Mononuclear cell (primary cell): Measurements from ENCODE around the gene TMEM135. TPM values are rescaled to one million over a fixed set of nuclear protein-coding genes. Genes with fewer than 3 reads are reported as not detected.

Experiments
- H3K27me3 ChIP-seq: 2 replicates; pipeline ENCODE4 v1.6.0; 2011; ENCODE audit warnings: low read length, control low read depth; ENCODE audit not compliant: insufficient read depth
- H3K4me1 ChIP-seq: 2 replicates; pipeline ENCODE4 v1.5.1; 2011; ENCODE audit warnings: mild to moderate bottlenecking, low read length, control low read depth; ENCODE audit not compliant: insufficient read depth
- H3K4me3 ChIP-seq: 2 replicates; pipeline ENCODE4 v1.5.1; 2011; ENCODE audit warnings: mild to moderate bottlenecking, low read length, moderate library complexity
- H3K9me3 ChIP-seq: 2 replicates; pipeline ENCODE4 v1.5.1; 2011; ENCODE audit warnings: low read depth, mild to moderate bottlenecking, control low read depth, low read length
- total RNA-seq: library from RNA; depleted of rRNA; stranded (reverse); fragments of >200 nt; gene quantifications from one replicate; pipeline ENCODE4 v1.2.3, GENCODE V29; 2012

TMEM135 gene
- total RNA-seq, 1 donor = 10.6 TPM

- no peaks in the 10 kb centered on the region for H3K9me3 ChIP-seq
These were observed 248.6 kb downstream of the TMEM135 start for GRCh38 chr11:87286338-87286737.

DNA sequence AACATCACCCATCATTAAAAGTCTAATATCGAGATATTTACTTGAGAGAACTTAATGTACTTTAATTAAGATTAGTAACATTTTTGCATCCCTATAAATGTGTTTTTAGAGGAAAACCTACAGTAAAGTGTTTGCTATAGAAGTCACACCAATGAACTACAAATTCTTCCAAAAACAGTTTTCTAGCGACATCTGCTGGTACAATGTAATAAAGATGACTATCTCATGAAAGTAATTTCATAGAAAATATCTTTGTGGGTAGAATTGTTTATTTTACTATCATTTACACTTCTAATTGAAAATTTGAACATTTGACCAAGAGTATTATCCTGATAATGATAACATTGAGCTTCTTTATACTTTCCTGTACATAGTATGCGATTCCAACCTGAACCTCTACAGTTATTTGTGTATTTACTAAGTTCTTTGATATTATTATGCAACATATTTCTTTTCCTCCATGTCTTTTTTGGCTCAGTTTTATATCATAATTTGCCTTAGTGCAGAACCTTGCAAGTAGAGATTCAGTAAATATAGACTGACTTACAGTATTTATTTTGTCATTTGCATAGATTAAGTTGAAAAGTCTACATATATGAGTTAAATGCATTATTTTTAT is 252.7 kb downstream of the TMEM135 start:
- H3K4me3 ChIP-seq = no peak overlapping the region
- H3K9me3 ChIP-seq = no peaks in the 10 kb centered on the region
- H3K4me1 ChIP-seq = no peaks in the 10 kb centered on the region
- no peaks in the 10 kb centered on the region for H3K27me3 ChIP-seq

More at GRCh38 chr11:87286338-87286737, 248.6 kb downstream of the TMEM135 start:
- H3K4me1 ChIP-seq = no peaks in the 10 kb centered on the region
- H3K27me3 ChIP-seq = no peaks in the 10 kb centered on the region
- no peak overlapping the region for H3K4me3 ChIP-seq

DNA sequence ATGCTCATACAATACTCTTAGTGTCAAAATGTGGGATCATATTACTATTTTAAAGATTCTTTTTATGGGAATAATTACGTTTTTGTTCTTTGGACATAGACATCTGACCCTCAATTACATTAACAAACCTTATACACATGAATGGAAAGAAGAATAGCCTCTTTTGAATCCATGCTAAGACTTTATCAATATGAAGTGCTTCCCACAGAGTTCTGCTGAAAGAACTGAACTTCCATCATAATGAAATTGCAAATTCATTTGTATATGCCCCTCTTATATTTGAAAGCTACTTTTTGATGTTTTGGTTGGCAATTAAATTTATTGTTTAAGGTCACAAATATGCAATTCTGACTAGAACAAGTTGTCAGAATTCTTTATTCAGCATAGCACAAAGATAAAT is 254.9 kb downstream of the TMEM135 start:
- H3K4me1 ChIP-seq = no peaks in the 10 kb centered on the region
- no peaks in the 10 kb centered on the region for H3K9me3 ChIP-seq
- no peaks in the 10 kb centered on the region for H3K27me3 ChIP-seq
- H3K4me3 ChIP-seq = no peak overlapping the region

DNA sequence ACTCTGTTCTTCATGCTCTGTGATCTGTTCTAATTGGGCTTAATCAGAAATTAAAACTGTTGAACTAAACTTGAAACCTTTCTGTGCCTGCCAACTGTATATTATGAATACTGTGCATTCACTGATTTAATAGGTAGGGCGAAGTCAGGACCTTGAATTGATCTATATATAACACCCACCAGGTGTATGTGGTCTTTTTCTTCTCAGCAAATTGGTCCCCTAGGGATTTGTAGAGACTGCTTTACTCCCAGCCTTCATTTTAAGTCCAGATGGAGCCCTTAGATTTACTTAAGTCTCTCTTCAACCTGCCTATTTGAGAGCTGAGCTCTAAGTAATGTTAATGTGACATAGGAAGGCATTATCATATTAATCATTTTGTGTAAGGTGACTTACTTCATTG is 257.5 kb downstream of the TMEM135 start:
- no peaks in the 10 kb centered on the region for H3K27me3 ChIP-seq
- no peaks in the 10 kb centered on the region for H3K4me1 ChIP-seq
- no peak overlapping the region for H3K4me3 ChIP-seq
- no peaks in the 10 kb centered on the region for H3K9me3 ChIP-seq

- H3K4me1 ChIP-seq = no peaks in the 10 kb centered on the region
- no peaks in the 10 kb centered on the region for H3K9me3 ChIP-seq
- no peak overlapping the region for H3K4me3 ChIP-seq
- no peaks in the 10 kb centered on the region for H3K27me3 ChIP-seq
These were observed 258.9 kb downstream of the TMEM135 start for GRCh38 chr11:87296627-87297026.

DNA sequence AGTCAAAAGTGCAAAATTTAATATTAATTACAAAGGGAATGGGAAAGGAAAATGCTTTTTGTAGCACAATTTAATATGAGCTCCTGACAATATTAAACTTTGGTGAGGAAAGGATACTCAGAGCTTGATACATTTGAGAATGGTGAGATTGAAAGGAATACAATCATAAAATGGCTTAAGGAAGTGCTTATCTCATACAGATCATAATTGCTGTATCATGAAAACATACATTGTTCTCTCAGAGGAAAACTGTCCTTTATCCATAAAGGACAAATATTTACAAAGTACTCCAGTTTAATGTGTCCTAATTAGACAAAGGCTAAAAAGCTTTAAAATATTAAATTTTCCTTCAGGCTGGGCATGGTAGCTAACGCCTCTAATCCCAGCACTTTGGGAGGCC is 260.4 kb downstream of the TMEM135 start:
- Histone ChIP-seq H3K4me3 (no peak overlapping the region), H3K9me3 (no peaks in the 10 kb centered on the region), H3K27me3 (no peaks in the 10 kb centered on the region), H3K4me1 (no peaks in the 10 kb centered on the region)

- Histone ChIP-seq H3K9me3 (no peaks in the 10 kb centered on the region), H3K4me1 (no peaks in the 10 kb centered on the region), H3K4me3 (no peak overlapping the region), H3K27me3 (no peaks in the 10 kb centered on the region)
These were observed 261.3 kb downstream of the TMEM135 start for GRCh38 chr11:87299041-87299481.

DNA sequence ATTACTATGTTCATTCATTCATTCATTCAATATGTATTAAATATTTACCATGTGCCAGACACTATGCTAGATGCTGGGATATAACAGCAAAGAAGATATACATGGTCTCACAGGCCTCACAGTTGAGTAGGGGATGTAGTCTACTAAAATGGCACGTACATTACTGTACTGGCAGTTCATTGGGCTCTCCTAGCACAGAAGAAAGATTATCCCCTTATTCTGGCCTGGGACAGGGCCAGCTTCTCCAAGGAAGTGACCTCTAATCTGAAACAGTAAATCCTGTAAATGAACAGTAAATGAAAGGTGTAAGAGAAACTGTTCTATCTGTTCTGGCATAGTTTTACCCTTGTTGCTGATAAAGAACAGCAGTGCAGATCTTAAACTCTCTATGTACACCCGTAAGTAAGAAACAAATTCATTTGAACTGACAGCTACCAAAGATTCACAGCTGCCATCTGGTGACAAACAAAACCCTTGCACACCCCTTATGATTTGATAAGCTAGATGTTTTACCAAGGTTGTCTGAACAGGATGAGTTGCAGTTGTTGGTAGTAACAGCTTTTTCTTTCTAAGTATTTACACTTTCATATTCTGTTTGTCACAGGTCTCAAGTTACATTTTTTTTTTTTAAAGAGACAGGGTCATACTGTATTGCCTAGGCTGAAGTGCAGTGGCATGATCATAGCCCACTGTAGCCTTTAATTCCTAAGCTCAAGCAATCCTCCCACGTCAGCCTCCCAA is 263.1 kb downstream of the TMEM135 start:
- Histone ChIP-seq H3K27me3 (no peaks in the 10 kb centered on the region), H3K4me1 (no peaks in the 10 kb centered on the region), H3K4me3 (no peak overlapping the region), H3K9me3 (no peaks in the 10 kb centered on the region)

DNA sequence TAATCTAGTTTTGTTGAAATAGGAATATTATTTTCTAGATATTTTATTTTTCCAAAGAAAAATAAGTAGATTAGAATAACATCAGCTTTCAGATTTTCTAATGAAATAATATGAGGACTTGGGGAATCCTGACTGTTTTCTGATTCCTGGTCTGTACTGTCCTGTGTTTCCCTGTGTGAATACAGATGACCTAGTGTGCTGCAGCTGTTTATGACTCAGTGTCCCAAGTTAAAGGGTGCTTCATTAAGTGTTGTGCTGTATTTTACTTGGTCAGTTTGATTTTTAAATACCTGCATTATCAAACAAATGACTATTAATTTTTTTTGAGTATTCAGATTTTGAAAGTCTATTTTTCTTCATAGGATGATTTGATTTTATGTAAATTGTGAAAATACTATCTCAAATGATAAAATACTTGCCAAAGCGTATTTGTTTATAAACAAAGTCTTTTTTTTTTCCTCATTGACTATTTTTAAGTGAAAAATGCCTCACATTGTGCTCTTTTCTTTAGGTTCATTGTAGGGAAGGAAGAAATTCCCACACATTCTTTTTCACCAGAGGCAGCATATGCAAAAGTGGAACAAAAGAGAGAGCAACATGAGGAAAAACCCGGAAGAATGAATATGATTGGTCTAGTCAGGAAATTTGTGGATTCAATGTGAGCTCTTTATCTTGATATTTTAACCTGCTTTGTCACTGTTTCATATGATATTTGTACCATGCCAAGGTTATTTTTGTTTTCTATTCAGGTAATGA is 264.2 kb downstream of the TMEM135 start:
- no peaks in the 10 kb centered on the region for H3K4me1 ChIP-seq
- no peak overlapping the region for H3K4me3 ChIP-seq
- no peaks in the 10 kb centered on the region for H3K9me3 ChIP-seq
- no peaks in the 10 kb centered on the region for H3K27me3 ChIP-seq

DNA sequence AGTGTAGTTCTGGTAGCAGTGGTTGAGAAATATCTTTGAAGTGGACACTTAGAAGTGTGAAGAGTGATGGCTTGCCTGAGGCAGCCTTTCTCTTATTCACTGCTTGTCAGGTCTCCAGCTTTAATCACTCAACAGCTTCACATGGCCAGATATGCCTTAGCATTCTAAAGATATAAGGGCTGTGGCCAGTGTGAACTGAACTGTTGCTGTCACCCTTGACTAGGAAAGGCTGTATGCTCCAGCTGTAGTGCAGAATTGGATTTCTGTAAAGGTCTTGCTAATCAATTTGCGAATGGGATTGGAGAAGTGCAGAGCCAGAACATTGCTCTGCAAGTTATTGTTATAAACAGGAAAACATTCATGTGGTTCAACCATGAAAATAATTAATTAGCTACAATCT is 266.7 kb downstream of the TMEM135 start:
- H3K9me3 ChIP-seq = no peaks in the 10 kb centered on the region
- no peaks in the 10 kb centered on the region for H3K27me3 ChIP-seq
- no peak overlapping the region for H3K4me3 ChIP-seq
- H3K4me1 ChIP-seq = no peaks in the 10 kb centered on the region

- H3K4me1 ChIP-seq = no peaks in the 10 kb centered on the region
- H3K27me3 ChIP-seq = no peaks in the 10 kb centered on the region
- no peaks in the 10 kb centered on the region for H3K9me3 ChIP-seq
- H3K4me3 ChIP-seq = no peak overlapping the region
These were observed 268.6 kb downstream of the TMEM135 start for GRCh38 chr11:87306262-87306851.

- no peaks in the 10 kb centered on the region for H3K4me1 ChIP-seq
- H3K9me3 ChIP-seq = no peaks in the 10 kb centered on the region
- no peak overlapping the region for H3K4me3 ChIP-seq
- no peaks in the 10 kb centered on the region for H3K27me3 ChIP-seq
These were observed 269.4 kb downstream of the TMEM135 start for GRCh38 chr11:87307101-87307500.

DNA sequence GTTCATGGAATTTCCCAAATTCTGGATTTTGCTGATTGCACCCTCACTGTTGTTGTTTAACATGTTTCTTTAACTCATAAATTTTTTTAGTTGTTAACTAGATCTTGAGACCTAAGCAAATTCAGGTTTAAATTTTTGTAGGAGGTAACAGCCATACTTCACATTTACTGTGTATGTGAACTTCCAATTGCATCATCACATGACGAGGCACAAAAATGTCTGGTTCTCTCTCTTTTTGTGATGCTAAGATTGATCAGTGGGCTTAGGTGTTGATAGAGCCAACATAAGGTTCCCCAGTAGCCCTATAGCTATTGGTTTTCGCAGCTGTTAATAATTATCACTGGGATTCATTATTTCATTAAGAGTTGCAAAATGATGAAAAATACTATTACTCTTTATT is 277.5 kb downstream of the TMEM135 start:
- H3K9me3 ChIP-seq = no peaks in the 10 kb centered on the region
- H3K4me3 ChIP-seq = no peak overlapping the region
- H3K27me3 ChIP-seq = no peaks in the 10 kb centered on the region

GRCh38 chr11:87316491-87316890 is 278.8 kb downstream of the TMEM135 start:
- no peaks in the 10 kb centered on the region for H3K9me3 ChIP-seq
- no peaks in the 10 kb centered on the region for H3K27me3 ChIP-seq
- H3K4me1 ChIP-seq = no peaks in the 10 kb centered on the region
- H3K4me3 ChIP-seq = no peak overlapping the region

More for the DNA sequence above, 277.5 kb downstream of the TMEM135 start:
- H3K4me1 ChIP-seq = no peaks in the 10 kb centered on the region

- H3K4me1 ChIP-seq = no peaks in the 10 kb centered on the region
- no peak overlapping the region for H3K4me3 ChIP-seq
- H3K27me3 ChIP-seq = no peaks in the 10 kb centered on the region
- H3K9me3 ChIP-seq = no peaks in the 10 kb centered on the region
These were observed 279.7 kb downstream of the TMEM135 start for GRCh38 chr11:87317441-87317840.
